Spleen (tissue), 11 donors: ENCODE results near the gene AGT. TPM values are rescaled to one million over a fixed set of nuclear protein-coding genes. Genes with fewer than 3 reads are reported as not detected.
A peak's percentile ranks its signal among the peaks of the same experiment; 100 is the strongest.

Source experiments
- DNase-seq: peaks from one replicate; pipeline ENCODE4 v3.0.0-alpha.2; 2020
- H3K27ac ChIP-seq, 8 donors: fragments of 200-600 bp; sonication (generic) in 7 of 8; 1 replicate in 4 of 8; 2 replicates in 4 of 8; pipeline versions ENCODE4 v1.5.0 to v1.8.0; 2016 to 2021; ENCODE audit warnings: inconsistent platforms in 4 of 8, mild to moderate bottlenecking in 4 of 8, moderate library complexity in 1 of 8
- H3K27me3 ChIP-seq, 7 donors: fragments of 200-600 bp; sonication (generic) in 6 of 7; replicated peaks in 1 of 7; 1 replicate in 4 of 7; 2 replicates in 3 of 7; pipeline versions ENCODE4 v1.5.0 to v1.8.0; 2016 to 2021; ENCODE audit warnings: inconsistent platforms in 3 of 7, mild to moderate bottlenecking in 1 of 7
- H3K36me3 ChIP-seq, 6 donors: fragments of 200-600 bp; sonication (generic) in 5 of 6; 1 replicate in 4 of 6; 2 replicates in 2 of 6; pipeline versions ENCODE4 v1.5.0 to v1.8.0; 2016 to 2021; ENCODE audit warnings: inconsistent platforms in 2 of 6
- H3K4me1 ChIP-seq, 6 donors: fragments of 200-600 bp; sonication (generic) in 5 of 6; 1 replicate in 3 of 6; 2 replicates in 3 of 6; pipeline versions ENCODE4 v1.5.0 to v1.8.0; 2016 to 2021; ENCODE audit warnings: inconsistent platforms in 3 of 6
- H3K4me3 ChIP-seq, 8 donors: fragments of 200-600 bp; sonication (generic) in 7 of 8; 1 replicate in 4 of 8; 2 replicates in 4 of 8; pipeline versions ENCODE4 v1.5.0 to v1.8.0; 2016 to 2021; ENCODE audit warnings: inconsistent platforms in 4 of 8, mild to moderate bottlenecking in 4 of 8, moderate library complexity in 2 of 8
- H3K9me3 ChIP-seq, 8 donors: fragments of 200-600 bp; sonication (generic) in 7 of 8; 1 replicate in 4 of 8; 2 replicates in 4 of 8; pipeline versions ENCODE4 v1.5.0 to v1.8.0; 2016 to 2021; ENCODE audit warnings: inconsistent platforms in 4 of 8
- CTCF ChIP-seq, 11 experiments: fragments of 200-600 bp in 7 of 11; fragments of 450-650 bp in 4 of 11; sonication (generic) in 4 of 11; IDR thresholded peaks in 8 of 11; conservative IDR thresholded peaks in 3 of 11; 1 replicate in 7 of 11; 2 replicates in 4 of 11; pipeline versions ENCODE4 v1.4.0 to v1.8.0; 2016 to 2021; ENCODE audit warnings: antibody characterized with exemption in 11 of 11, inconsistent platforms in 4 of 11, mild to moderate bottlenecking in 1 of 11
- POLR2A ChIP-seq, 3 donors: fragments of 450-650 bp; IDR thresholded peaks; one replicate each; pipeline ENCODE4 v1.5.1; 2017; ENCODE audit warnings: antibody characterized with exemption in 3 of 3, mild to moderate bottlenecking in 1 of 3
- POLR2AphosphoS5 ChIP-seq, 3 donors: sonication (generic); formaldehyde crosslinking; IDR thresholded peaks; one replicate each; pipeline ENCODE4 v1.5.1; 2017; ENCODE audit warnings: antibody characterized with exemption in 3 of 3
- WGBS, 5 donors: extraction: QIAGEN DNeasy Blood & Tissue Kit in 3 of 5; methylation state at CpG; one replicate each; pipeline versions ENCODE4 v1.1.5 to v1.1.7; 2013 to 2018; 5-methylcytosine and 5-hydroxymethylcytosine counted together
- intact Hi-C: fragments of 100-400 bp; cut with DNase I; formaldehyde crosslinking; loops from one replicate; pipeline ENCODE4 v1.15.0; 2023; ENCODE audit warnings: low total_unique reads
- polyA plus RNA-seq, 3 donors: library from polyadenylated mRNA; stranded (reverse); fragments of 200-250 nt; gene quantifications; one replicate each; pipeline ENCODE4 v1.2.1, GENCODE V29; 2013
- total RNA-seq, 7 donors: library from RNA; depleted of rRNA in 3 of 7; stranded (reverse); fragments of >200 nt in 3 of 7; fragmentation: NEBNext Ultra II Directional in 4 of 7; extraction: Animal tissue kit (Norgen Biotek cat#: 25700) in 4 of 7; gene quantifications; one replicate each; pipeline versions ENCODE4 v1.1.0 to v1.2.1, GENCODE V29; 2016 to 2021
- donor health status: healthy with polysubstance abuse.
- donor health status: DM: no; HTN: no; CAD: no; lungs with moderate emphysema.
- donor health status: DM: no; HTN: no; CAD: no.
- donor health status: Bipolar disorder and iron deficiency.
- donor health status: healthy.
- donor health status: DM: no; HTN: no; CAD: no.
- donor health status: DM: yes; HTN: yes; CAD: no.

AGT gene
- total and polyA plus RNA-seq, 10 donors, result 0.06 to 0.26 (median 0.16) TPM; not detected in 2

GRCh38 chr1:230749150-230749549 is 35.2 kb upstream of the AGT start:
- Histone ChIP-seq H3K4me3 (no peak overlapping the region), H3K27me3 (no peaks in the 10 kb centered on the region), H3K36me3 (no peaks in the 10 kb centered on the region), H3K4me1 (peaks cover 0 to 15% (median 2%) of the 10 kb centered on the region in 6 donors), H3K9me3 (no peaks in the 10 kb centered on the region), H3K27ac (no peak overlapping the region)
- 63 to 77% (median 67%) methylated on average over 12 of the region's 12 CpGs for WGBS, 5 donors
- no peak for TF ChIP-seq POLR2AphosphoS5 (IDR thresholded peaks at IDR 0.05)
- intact Hi-C loops, result no loop called here
- peak; percentile 60 for DNase-seq

- peaks cover 0 to 6% (median 0%) of the 10 kb centered on the region in 6 donors for H3K4me1 ChIP-seq
- intact Hi-C loops, result no loop called here
- H3K4me3 ChIP-seq, result no peak overlapping the region
- H3K27ac ChIP-seq, result no peak overlapping the region
- H3K36me3 ChIP-seq, result no peaks in the 10 kb centered on the region
- no peaks in the 10 kb centered on the region for H3K9me3 ChIP-seq
- H3K27me3 ChIP-seq, result no peaks in the 10 kb centered on the region
- TF ChIP-seq POLR2AphosphoS5 (IDR thresholded peaks at IDR 0.05), result no peak
- peak; percentile 59 for DNase-seq
- 81 to 92% (median 84%) methylated on average over 11 to 16 of the region's 16 CpGs for WGBS, 5 donors
These were observed 34.2 kb upstream of the AGT start for GRCh38 chr1:230747890-230748800.

- Histone ChIP-seq H3K9me3 (no peaks in the 10 kb centered on the region), H3K27me3 (no peaks in the 10 kb centered on the region), H3K27ac (no peak within 1 kb of the TSS), H3K4me1 (peaks cover 0 to 6% (median 0%) of the 10 kb centered on the region in 6 donors), H3K4me3 (no peak within 1 kb of the TSS), H3K36me3 (no peaks in the 10 kb centered on the region)
- TF ChIP-seq POLR2AphosphoS5 (IDR thresholded peaks at IDR 0.05) (no peak), CTCF (IDR thresholded peaks at IDR 0.05 in 8 of 11, conservative IDR thresholded peaks at IDR 0.05 in 3 of 11) (no peak), POLR2A (IDR thresholded peaks at IDR 0.05) (no peak)
- WGBS, 5 donors, result 74 to 85% (median 81%) methylated on average over 13 to 14 of the region's 14 CpGs
- intact Hi-C loops, result no loop called here
- DNase-seq, result no peak
These were observed 33.3 kb upstream of the AGT start, which contains the start of gene CAPN9 for GRCh38 chr1:230747127-230747730. Gene CAPN9, plus strand, starts transcription at chr1:230747388. Its CDS starts 109 bp downstream, at chr1:230747497.

- WGBS, 5 donors, result 89 to 97% (median 91%) methylated on average over 4 of the region's 4 CpGs
- Histone ChIP-seq H3K27me3 (no peaks in the 10 kb centered on the region), H3K36me3 (no peaks in the 10 kb centered on the region), H3K9me3 (no peaks in the 10 kb centered on the region), H3K4me3 (no peak overlapping the region), H3K27ac (no peak overlapping the region), H3K4me1 (peaks cover 0 to 6% (median 0%) of the 10 kb centered on the region in 6 donors)
- TF ChIP-seq CTCF (IDR thresholded peaks at IDR 0.05 in 8 of 11, conservative IDR thresholded peaks at IDR 0.05 in 3 of 11) (no peak), POLR2A (IDR thresholded peaks at IDR 0.05) (no peak), POLR2AphosphoS5 (IDR thresholded peaks at IDR 0.05) (no peak)
- no peak for DNase-seq
- intact Hi-C loops, result no loop called here
These were observed 32.7 kb upstream of the AGT start for GRCh38 chr1:230746617-230747016.

GRCh38 chr1:230745071-230745470 is 31.1 kb upstream of the AGT start:
- H3K4me3 ChIP-seq, result no peak overlapping the region
- TF ChIP-seq POLR2A (IDR thresholded peaks at IDR 0.05), result no peak
- TF ChIP-seq POLR2AphosphoS5 (IDR thresholded peaks at IDR 0.05), result no peak
- no peak for TF ChIP-seq CTCF (IDR thresholded peaks at IDR 0.05 in 8 of 11, conservative IDR thresholded peaks at IDR 0.05 in 3 of 11)
- intact Hi-C loops, result no loop called here
- H3K36me3 ChIP-seq, result no peaks in the 10 kb centered on the region
- peaks cover 0 to 6% (median 0%) of the 10 kb centered on the region in 6 donors for H3K4me1 ChIP-seq
- 57 to 86% (median 68%) methylated on average over 3 of the region's 3 CpGs for WGBS, 5 donors
- H3K27me3 ChIP-seq, result no peaks in the 10 kb centered on the region
- no peaks in the 10 kb centered on the region for H3K9me3 ChIP-seq
- no peak overlapping the region for H3K27ac ChIP-seq
- no peak for DNase-seq
